ENCODE measurements around the gene JCHAIN. TPM values are rescaled to one million over a fixed set of nuclear protein-coding genes. Genes with fewer than 3 reads are reported as not detected.

JCHAIN gene
- total and polyA plus RNA-seq, 2 of the 13 experiments (the other 11 are each of a cell fraction or from before 2014, with no cell fraction given): not detected

- TF ChIP-seq ZBED4 (CRISPR knock-in tag; IDR thresholded peaks at IDR 0.05; ENCODE audit: borderline replicate concordance) (peak; percentile 76; the same call in 1 of the 2 replicates), ISL2 (CRISPR knock-in tag; IDR thresholded peaks at IDR 0.05) (0 out of 2 replicates have a peak, but pooled peaks have one; percentile 35), EEA1 (CRISPR knock-in tag; IDR thresholded peaks at IDR 0.05; ENCODE audit: borderline replicate concordance) (0 out of 2 replicates have a peak, but pooled peaks have one; percentile 65), HNRNPLL (IDR thresholded peaks at IDR 0.05; ENCODE audit: low read depth, low read length, poor library complexity, severe bottlenecking) (peak; percentile 86), ZFYVE20 (CRISPR knock-in tag; IDR thresholded peaks at IDR 0.05; ENCODE audit: borderline replicate concordance, low read depth) (no peak), THAP11 (CRISPR knock-in tag; IDR thresholded peaks at IDR 0.05) (0 out of 2 replicates have a peak, but pooled peaks have one; percentile 34), CBX2 (IDR thresholded peaks at IDR 0.05; ENCODE audit: low read depth, low read length) (no peak), CBX2 (CRISPR knock-in tag; IDR thresholded peaks at IDR 0.05; ENCODE audit: low read depth) (no peak), PAX8 (CRISPR knock-in tag; IDR thresholded peaks at IDR 0.05; ENCODE audit: borderline replicate concordance) (no peak), AHDC1 (CRISPR knock-in tag; IDR thresholded peaks at IDR 0.05; ENCODE audit: borderline replicate concordance) (no peak), KLF16 (CRISPR knock-in tag; IDR thresholded peaks at IDR 0.05) (peak; percentile 58 to 83; a peak in 3 of 4 replicates), HNF4A (CRISPR knock-in tag; IDR thresholded peaks at IDR 0.05) (no peak), ETS1 (CRISPR knock-in tag; IDR thresholded peaks at IDR 0.05) (no peak), MTF1 (CRISPR knock-in tag; IDR thresholded peaks at IDR 0.05) (no peak), ZNF530 (CRISPR knock-in tag; IDR thresholded peaks at IDR 0.05; ENCODE audit: low read depth) (0 out of 2 replicates have a peak, but pooled peaks have one; percentile 65), ZNF20 (CRISPR knock-in tag; IDR thresholded peaks at IDR 0.05) (no peak), ELF1 (CRISPR knock-in tag; IDR thresholded peaks at IDR 0.05) (no peak), ZNF629 (CRISPR knock-in tag; conservative IDR thresholded peaks at IDR 0.05) (no peak), KMT2B (CRISPR knock-in tag; IDR thresholded peaks at IDR 0.05) (peak; percentile 76)
These were observed 39.1 kb upstream of the JCHAIN start (continued) for GRCh38 chr4:70705183-70706043.
